ENCODE data around the gene ATP5F1D.

Gene ATP5F1D

DNA sequence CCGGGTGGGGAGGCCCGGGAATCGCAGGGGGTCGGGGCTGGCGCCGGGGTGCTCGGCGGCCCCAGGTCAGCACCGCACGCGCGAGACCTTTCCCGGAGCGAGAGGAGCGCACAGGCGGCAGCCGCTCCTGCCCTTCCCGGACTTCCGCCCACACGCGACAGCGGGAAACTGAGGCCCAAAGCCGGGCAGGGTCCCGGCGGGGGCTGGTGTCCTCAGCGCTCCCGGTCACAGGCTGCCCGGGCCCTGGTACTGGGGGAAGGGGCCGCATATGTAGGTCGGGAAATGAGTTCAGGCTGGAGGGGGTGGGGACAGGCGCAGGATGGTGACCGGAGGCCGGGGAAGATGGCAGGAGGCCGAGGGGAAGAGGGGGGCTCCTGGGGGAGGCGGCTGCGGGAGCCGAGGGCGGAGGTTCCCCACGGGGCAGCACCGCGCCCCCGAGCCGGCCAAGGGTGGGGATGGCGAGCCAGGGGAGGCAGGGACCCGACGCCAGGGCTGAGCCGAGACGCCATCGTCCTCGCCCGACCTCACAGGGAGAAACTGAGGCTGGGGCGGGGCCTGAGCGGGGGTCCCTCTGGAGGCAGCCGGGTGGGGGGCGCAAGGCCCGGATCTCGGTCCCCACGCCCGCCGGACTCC is 4.4 kb upstream of the ATP5F1D start:
- H3K27me3 ChIP-seq (ENCODE audit: control insufficient read depth in 1 of 2, insufficient read depth in 2 of 2, low read length in 2 of 2), result peaks cover 0 to 8% of the 10 kb centered on the region in 2 donors
- no peak overlapping the region for H3K27ac ChIP-seq (ENCODE audit: low read depth, low read length)
- H3K36me3 ChIP-seq (ENCODE audit: insufficient read depth, low read length), result no peaks in the 10 kb centered on the region
- H3K9ac ChIP-seq (ENCODE audit: low read length), result no peak overlapping the region
- peak overlapping the region; percentile 53 to 54 for H3K4me3 ChIP-seq (ENCODE audit: low read depth in 1 of 2, low read length in 2 of 2)
- H3K4me1 ChIP-seq (ENCODE audit: insufficient read depth, low read length), result peaks cover 24% of the 10 kb centered on the region
- no peaks in the 10 kb centered on the region for H3K9me3 ChIP-seq (ENCODE audit: low read length)

DNA sequence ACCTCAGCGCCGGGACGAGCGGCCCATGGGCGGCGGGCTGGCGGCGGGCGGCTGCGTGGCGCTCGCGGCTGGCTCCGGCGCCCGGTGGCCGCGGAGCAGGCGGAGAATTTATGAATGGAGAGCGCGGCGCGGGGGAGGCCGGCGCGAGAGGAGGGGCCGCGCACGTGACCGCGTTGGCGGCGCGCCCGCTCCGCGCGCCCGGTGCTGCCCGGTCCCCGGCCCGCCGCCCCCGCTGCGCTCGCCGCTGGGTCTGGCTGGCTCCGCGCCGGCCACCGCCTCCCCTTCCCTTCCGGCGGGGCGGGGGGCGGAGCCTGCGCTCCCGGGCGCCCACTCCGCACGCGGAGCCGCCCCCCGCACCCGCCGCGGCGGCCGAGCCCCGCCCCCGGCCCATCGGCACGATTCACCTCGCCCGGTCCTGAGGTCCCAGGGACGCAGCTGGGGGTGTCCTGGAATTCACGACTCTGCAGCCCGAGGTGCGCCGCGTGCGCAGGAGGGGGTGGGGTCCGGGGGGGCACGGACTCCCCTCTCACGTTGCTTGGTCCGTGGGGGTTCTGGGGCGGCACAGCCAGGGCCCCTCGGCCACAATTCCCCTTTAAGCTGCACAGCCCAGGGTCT is 3.7 kb upstream of the ATP5F1D start, which contains the start of gene CBARP:
Gene CBARP (minus strand): TSS at position 252 of the 615 bp plus-strand sequence. CDS start 1,905 bp downstream, outside the sequence.
- peaks cover 24% of the 10 kb centered on the region for H3K4me1 ChIP-seq (ENCODE audit: insufficient read depth, low read length)
- H3K27ac ChIP-seq (ENCODE audit: low read depth, low read length), result peak within 1 kb of the TSS; percentile 71
- peaks cover 0 to 8% of the 10 kb centered on the region in 2 donors for H3K27me3 ChIP-seq (ENCODE audit: control insufficient read depth in 1 of 2, insufficient read depth in 2 of 2, low read length in 2 of 2)
- H3K36me3 ChIP-seq (ENCODE audit: insufficient read depth, low read length), result no peaks in the 10 kb centered on the region
- no peak within 1 kb of the TSS for H3K9ac ChIP-seq (ENCODE audit: low read length)
- peak within 1 kb of the TSS; percentile 53 to 54 for H3K4me3 ChIP-seq (ENCODE audit: low read depth in 1 of 2, low read length in 2 of 2)
- H3K9me3 ChIP-seq (ENCODE audit: low read length), result no peaks in the 10 kb centered on the region

DNA sequence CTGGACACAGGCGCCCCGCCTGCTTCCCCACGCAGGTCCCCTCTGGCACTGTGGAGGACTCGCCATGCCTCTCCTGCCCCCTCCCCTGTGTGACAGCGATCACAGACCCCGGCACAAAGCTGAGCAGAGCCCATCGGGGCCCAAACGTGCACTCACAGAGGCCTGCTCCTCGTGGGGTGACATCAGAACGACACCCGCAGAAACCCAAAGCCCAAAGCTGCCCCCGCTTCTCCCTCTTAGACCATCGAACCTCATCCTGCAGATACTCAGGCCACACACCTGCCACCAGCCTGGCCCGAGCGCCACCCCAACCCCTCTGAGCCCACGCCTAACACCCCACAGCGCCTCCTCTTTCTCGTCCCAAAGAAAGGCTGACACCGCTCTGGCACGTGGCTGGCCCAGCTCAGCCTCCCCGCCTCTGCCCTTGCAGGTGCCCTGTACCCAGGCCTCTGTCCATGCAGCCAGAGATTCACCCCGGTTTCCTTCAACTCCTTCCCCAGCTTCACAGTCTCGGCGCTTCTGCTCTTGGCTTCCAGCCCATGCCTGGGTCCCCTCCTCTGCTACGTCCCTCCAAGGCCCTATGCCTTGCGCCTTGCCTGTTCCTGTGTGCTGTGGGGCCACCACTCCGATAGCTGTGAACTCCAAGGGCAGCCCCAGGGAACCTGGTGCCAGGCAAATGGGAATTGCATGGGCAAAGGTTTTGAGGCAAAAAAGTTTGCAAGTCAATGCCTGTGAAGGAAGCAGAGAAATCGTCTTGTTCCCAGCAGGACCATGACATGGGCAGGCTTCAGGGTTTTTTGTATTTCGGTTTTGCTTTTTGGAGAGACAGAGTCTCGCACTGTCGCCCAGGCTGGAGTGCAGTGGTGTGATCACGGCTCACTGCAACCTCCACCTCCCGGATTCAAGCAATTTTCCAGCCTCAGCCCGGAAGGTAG is 2.9 kb upstream of the ATP5F1D start:
- peak overlapping the region; percentile 6 to 14 for H3K4me3 ChIP-seq (ENCODE audit: low read depth in 1 of 2, low read length in 2 of 2)
- H3K27ac ChIP-seq (ENCODE audit: low read depth, low read length), result peak overlapping the region; percentile 71
- no peaks in the 10 kb centered on the region for H3K9me3 ChIP-seq (ENCODE audit: low read length)
- H3K9ac ChIP-seq (ENCODE audit: low read length), result no peak overlapping the region
- H3K27me3 ChIP-seq (ENCODE audit: control insufficient read depth in 1 of 2, insufficient read depth in 2 of 2, low read length in 2 of 2), result peaks cover 0 to 8% of the 10 kb centered on the region in 2 donors
- peaks cover under 1% of the 10 kb centered on the region for H3K36me3 ChIP-seq (ENCODE audit: insufficient read depth, low read length)
- H3K4me1 ChIP-seq (ENCODE audit: insufficient read depth, low read length), result peaks cover 27% of the 10 kb centered on the region

DNA sequence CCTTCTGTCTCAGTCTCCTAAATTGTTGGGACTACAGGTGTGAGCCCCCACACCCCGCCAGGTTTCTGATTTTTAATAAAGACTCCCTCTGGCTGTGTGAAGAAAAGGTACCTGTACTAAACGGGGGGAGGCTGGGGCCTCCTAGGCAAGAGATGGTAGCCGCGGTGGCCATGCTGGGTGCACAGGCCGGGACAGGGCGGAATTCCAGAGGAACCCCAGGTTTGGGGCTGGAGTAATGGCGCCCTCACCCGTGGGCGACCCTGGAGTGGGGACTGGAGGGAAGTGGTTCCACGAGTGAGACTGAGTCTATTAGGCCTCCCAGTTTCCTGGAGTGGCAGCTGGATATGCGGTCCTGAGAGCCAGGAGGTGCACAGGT is 2.1 kb upstream of the ATP5F1D start:
- Histone ChIP-seq H3K27ac (ENCODE audit: low read depth, low read length) (peak overlapping the region; percentile 81), H3K9ac (ENCODE audit: low read length) (no peak overlapping the region), H3K9me3 (ENCODE audit: low read length) (no peaks in the 10 kb centered on the region), H3K36me3 (ENCODE audit: insufficient read depth, low read length) (peaks cover 4% of the 10 kb centered on the region), H3K4me3 (ENCODE audit: low read depth in 1 of 2, low read length in 2 of 2) (no peak overlapping the region), H3K4me1 (ENCODE audit: insufficient read depth, low read length) (peaks cover 35% of the 10 kb centered on the region), H3K27me3 (ENCODE audit: control insufficient read depth in 1 of 2, insufficient read depth in 2 of 2, low read length in 2 of 2) (peaks cover 0 to 8% of the 10 kb centered on the region in 2 donors)

DNA sequence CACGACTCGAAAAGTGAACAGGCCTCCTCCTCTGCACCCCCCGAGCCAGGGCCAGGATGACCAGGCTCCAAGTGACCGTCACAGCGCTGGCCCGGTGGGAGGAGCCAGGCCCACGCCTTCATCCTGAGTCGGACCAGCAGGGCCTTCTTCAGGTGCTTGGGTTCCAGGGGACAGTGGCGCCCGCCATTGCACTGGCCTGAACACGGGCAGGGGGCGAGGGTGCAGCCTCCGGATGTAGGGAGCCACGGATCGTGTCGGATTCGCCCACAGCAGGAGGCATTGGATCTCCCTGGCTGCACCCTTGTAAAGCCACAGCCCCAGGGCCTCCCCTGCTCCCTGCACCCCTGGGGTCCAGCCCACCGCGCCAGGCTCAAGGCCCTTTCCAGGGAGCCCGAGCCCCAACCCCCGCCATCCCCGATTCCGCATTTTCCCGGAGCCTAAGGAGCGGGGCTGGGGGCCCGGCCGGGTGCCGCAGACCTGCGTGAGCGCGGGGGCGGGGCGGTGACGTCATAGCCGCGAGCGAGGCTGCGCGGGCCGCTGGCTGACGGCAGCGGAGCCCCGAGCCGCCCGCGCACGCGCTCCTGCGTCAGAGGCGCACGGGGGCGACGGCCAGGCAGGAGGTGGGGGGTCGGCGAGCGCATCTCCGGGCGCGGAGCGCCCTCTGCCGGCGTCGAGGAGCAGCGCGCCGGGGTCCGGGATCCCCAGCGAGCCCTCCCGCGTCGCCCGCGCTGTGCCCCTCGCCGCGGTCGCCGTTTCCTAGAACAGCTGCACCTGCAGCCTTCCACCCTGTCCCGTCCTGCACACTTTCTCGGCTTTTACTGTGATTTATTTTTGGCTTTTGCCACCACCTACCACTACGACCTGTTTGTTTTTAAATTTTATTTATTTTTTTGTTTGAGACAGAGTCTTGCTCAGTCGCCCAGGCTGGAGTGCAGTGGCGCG is 1.5 kb upstream of the ATP5F1D start:
- peaks cover 4% of the 10 kb centered on the region for H3K36me3 ChIP-seq (ENCODE audit: insufficient read depth, low read length)
- no peak overlapping the region for H3K9ac ChIP-seq (ENCODE audit: low read length)
- peaks cover 0 to 8% of the 10 kb centered on the region in 2 donors for H3K27me3 ChIP-seq (ENCODE audit: control insufficient read depth in 1 of 2, insufficient read depth in 2 of 2, low read length in 2 of 2)
- no peak overlapping the region for H3K4me3 ChIP-seq (ENCODE audit: low read depth in 1 of 2, low read length in 2 of 2)
- H3K27ac ChIP-seq (ENCODE audit: low read depth, low read length), result peak overlapping the region; percentile 81
- peaks cover 41% of the 10 kb centered on the region for H3K4me1 ChIP-seq (ENCODE audit: insufficient read depth, low read length)
- H3K9me3 ChIP-seq (ENCODE audit: low read length), result no peaks in the 10 kb centered on the region

DNA sequence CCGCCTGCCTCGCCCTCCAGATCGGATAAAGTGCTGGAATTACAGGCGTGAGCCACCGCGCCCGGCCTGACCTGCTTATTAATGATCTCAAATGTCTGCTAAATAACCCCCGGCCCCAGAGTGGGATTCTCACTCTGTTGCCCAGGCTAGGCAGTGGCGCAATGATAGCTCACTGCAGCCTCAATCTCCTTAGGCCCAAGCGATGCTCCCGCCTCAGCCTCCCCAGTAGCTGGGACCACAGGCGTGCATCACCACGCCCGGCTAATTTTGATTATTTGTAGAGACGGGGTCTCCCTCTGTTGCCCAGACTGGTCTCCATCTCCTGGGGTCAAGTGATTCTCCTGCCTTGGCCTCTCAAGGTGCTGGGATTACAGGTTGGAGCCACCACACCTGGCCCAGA is 626 bp upstream of the ATP5F1D start:
- Histone ChIP-seq H3K4me3 (ENCODE audit: low read depth in 1 of 2, low read length in 2 of 2) (peak overlapping the region in 1 of 2 donors; percentile 64), H3K36me3 (ENCODE audit: insufficient read depth, low read length) (peaks cover 4% of the 10 kb centered on the region), H3K4me1 (ENCODE audit: insufficient read depth, low read length) (peaks cover 49% of the 10 kb centered on the region), H3K9ac (ENCODE audit: low read length) (no peak overlapping the region), H3K27ac (ENCODE audit: low read depth, low read length) (no peak overlapping the region), H3K27me3 (ENCODE audit: control insufficient read depth in 1 of 2, insufficient read depth in 2 of 2, low read length in 2 of 2) (peaks cover 0 to 7% of the 10 kb centered on the region in 2 donors), H3K9me3 (ENCODE audit: low read length) (no peaks in the 10 kb centered on the region)

DNA sequence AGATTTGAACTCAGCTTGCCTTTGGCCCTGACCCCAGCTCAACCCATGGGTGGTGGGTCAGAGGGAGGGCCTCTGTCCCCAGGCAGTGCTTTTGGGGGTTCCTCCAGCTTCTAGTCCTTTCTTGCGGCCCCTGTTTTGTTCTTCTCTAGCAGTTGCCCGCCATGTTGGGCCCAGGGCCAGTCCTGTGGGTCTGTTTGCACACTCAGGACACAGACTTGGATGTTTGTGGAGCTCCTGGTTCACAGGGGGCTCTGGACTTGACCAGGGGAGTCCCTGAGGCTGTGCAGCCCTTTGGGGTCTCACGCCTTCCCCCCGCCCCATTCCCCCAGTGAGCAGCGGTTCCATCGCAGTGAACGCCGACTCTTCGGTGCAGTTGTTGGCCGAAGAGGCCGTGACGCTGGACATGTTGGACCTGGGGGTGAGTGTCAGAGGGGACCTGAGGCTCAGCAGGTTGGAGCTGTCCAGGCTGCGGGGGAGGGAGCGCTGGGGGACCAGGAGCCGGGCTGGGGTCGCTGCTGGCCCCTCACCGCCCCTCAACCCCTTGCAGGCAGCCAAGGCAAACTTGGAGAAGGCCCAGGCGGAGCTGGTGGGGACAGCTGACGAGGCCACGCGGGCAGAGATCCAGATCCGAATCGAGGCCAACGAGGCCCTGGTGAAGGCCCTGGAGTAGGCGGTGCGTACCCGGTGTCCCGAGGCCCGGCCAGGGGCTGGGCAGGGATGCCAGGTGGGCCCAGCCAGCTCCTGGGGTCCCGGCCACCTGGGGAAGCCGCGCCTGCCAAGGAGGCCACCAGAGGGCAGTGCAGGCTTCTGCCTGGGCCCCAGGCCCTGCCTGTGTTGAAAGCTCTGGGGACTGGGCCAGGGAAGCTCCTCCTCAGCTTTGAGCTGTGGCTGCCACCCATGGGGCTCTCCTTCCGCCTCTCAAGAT is 2.5 kb downstream of the ATP5F1D start:
- Histone ChIP-seq H3K9me3 (ENCODE audit: low read length) (no peaks in the 10 kb centered on the region), H3K27me3 (ENCODE audit: control insufficient read depth in 1 of 2, insufficient read depth in 2 of 2, low read length in 2 of 2) (no peaks in the 10 kb centered on the region), H3K27ac (ENCODE audit: low read depth, low read length) (peak overlapping the region; percentile 95), H3K4me3 (ENCODE audit: low read depth in 1 of 2, low read length in 2 of 2) (peak overlapping the region in 1 of 2 donors; percentile 35), H3K4me1 (ENCODE audit: insufficient read depth, low read length) (peaks cover 59% of the 10 kb centered on the region), H3K9ac (ENCODE audit: low read length) (peak overlapping the region; percentile 57), H3K36me3 (ENCODE audit: insufficient read depth, low read length) (peaks cover 4% of the 10 kb centered on the region)

DNA sequence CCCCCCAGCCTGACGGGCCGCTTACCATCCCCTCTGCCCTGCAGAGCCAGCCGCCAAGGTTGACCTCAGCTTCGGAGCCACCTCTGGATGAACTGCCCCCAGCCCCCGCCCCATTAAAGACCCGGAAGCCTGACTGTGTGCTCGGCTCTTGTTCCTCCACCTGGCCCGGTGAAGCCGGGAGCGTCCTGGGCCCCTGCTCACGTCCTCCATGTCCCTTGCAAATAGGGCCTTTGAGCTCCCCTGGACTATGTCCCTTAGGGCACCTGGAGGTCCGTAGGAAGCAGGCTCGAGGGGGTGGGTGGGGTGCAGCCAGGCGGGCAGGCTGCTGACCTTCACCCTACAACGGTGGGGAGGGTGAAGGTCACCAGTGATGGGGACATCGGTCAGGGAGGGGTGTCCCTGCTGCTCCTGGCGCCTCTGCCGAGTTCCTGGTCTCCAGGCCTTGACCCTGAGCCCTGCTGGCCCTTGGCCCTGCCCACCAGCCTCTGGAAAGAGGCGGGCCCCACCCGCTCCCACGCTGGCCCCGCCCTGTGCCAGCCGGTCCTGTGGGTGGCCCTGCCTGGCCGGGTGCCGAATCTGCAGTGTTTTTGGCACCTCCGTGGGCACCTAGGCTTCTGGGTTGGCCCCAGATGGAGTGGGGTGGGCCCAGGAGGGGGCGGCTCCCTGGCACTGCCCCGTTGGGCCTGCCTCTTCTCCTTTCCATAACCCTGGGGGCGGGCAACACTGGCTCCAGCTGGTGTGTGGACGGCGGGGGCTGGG is 3.3 kb downstream of the ATP5F1D start:
- Histone ChIP-seq H3K27me3 (ENCODE audit: control insufficient read depth in 1 of 2, insufficient read depth in 2 of 2, low read length in 2 of 2) (no peaks in the 10 kb centered on the region), H3K9ac (ENCODE audit: low read length) (peak overlapping the region; percentile 57), H3K9me3 (ENCODE audit: low read length) (no peaks in the 10 kb centered on the region), H3K36me3 (ENCODE audit: insufficient read depth, low read length) (peaks cover 4% of the 10 kb centered on the region), H3K4me3 (ENCODE audit: low read depth in 1 of 2, low read length in 2 of 2) (peak overlapping the region; percentile 32 to 35), H3K4me1 (ENCODE audit: insufficient read depth, low read length) (peaks cover 59% of the 10 kb centered on the region), H3K27ac (ENCODE audit: low read depth, low read length) (peak overlapping the region; percentile 95)

DNA sequence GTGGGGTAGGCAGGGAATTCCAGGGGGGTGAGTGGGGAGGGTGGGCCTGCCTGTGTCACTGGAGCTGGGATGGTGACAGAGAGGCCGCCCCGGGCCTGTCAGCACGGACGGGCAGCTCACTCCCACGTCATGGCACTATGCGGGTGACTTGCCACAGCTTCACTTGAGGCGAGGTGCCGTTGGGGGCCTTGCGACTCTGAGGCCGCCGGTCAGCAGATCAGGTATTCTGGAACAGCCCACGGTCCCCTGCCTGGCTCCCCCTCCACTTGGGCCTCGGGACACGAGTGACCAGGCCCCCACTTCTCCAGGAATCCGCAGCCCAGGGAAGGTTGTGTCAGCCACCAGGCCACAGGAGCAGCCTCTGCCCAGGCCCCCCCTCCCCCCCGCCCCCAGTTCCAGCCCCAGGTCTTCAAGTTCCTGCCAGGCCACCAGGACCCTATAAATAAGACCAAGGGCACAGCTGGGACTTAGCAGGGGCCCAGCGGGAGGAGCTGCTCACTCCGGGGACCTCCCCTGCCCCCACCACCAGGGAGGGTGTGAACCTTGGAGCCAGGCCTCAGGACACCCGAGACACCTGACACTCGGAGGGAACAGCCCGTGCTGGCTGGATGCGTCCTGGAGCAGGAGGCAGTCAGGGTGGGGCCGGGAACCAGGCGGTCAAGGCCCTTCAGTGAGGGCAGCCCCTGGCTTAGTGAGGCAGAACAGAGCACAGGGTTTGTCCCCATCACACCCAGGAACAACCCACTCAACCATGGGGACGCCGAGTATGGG is 4.1 kb downstream of the ATP5F1D start:
- peaks cover 59% of the 10 kb centered on the region for H3K4me1 ChIP-seq (ENCODE audit: insufficient read depth, low read length)

More for the DNA sequence above, 4.1 kb downstream of the ATP5F1D start:
- Histone ChIP-seq H3K9me3 (ENCODE audit: low read length) (no peaks in the 10 kb centered on the region), H3K4me3 (ENCODE audit: low read depth in 1 of 2, low read length in 2 of 2) (no peak overlapping the region), H3K9ac (ENCODE audit: low read length) (peak overlapping the region; percentile 57), H3K36me3 (ENCODE audit: insufficient read depth, low read length) (peaks cover 4% of the 10 kb centered on the region), H3K27ac (ENCODE audit: low read depth, low read length) (peak overlapping the region; percentile 95), H3K27me3 (ENCODE audit: control insufficient read depth in 1 of 2, insufficient read depth in 2 of 2, low read length in 2 of 2) (no peaks in the 10 kb centered on the region)
